D721Med (cell line): Measurements from ENCODE around the gene RPL31.

Experiments
- DNase-seq: peaks from one replicate; pipeline ENCODE4 v3.0.0; 2011; ENCODE audit warnings: low spot score; ENCODE audit not compliant: insufficient read length
- FAIRE-seq: peaks from 2 replicates; lab custom pipeline; 2011; peaks lifted over from hg19 to GRCh38; lab: Jason Lieb, UNC
- TF ChIP-seq, protein P1 (sequence below): IDR thresholded peaks from 2 replicates; pipeline ENCODE4 v1.5.1; 2012; ENCODE audit warnings: mild to moderate bottlenecking, control low read depth; ENCODE audit not compliant: insufficient read depth; ENCODE audit errors: missing control alignments

The RPL31 gene

DNA sequence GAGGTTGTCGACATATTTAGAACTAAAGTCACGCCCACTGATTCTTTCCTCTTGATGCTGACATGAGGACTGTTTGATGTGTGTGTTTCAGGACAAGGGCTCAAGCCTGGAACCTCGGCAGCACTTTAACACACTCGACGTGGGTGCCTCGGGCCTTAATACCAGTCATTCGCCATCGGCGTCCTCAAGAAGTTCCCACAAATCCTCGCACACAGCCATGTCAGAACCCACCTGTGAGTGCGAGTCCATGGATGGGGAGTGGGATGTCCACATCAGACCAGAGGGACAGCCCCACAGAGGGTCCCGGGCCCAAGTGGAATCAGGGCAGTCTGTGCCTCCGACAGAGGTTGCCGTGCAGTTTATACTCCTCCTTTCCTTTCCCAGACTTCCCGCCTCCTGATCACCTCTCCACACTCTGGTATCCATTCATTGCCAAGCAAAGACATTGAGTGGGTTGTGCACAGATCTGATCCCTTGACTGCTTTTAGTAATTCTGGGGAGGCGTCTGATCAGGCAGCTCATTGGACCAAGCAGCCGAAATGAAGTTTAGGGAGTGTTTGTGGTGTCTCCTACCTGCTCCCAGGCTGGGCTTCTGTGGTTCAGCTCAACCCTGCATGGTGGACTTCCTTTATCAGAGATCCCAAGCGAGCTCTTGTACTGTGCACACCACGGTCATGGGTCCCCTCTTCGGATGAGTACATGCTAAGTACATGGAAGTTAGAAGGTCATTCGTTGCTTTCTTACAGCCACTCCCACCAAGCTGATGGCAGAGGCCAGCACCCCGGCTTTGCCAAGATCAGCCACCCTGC, 27.2 kb upstream of the RPL31 start:
- TF ChIP-seq, protein P1, sequence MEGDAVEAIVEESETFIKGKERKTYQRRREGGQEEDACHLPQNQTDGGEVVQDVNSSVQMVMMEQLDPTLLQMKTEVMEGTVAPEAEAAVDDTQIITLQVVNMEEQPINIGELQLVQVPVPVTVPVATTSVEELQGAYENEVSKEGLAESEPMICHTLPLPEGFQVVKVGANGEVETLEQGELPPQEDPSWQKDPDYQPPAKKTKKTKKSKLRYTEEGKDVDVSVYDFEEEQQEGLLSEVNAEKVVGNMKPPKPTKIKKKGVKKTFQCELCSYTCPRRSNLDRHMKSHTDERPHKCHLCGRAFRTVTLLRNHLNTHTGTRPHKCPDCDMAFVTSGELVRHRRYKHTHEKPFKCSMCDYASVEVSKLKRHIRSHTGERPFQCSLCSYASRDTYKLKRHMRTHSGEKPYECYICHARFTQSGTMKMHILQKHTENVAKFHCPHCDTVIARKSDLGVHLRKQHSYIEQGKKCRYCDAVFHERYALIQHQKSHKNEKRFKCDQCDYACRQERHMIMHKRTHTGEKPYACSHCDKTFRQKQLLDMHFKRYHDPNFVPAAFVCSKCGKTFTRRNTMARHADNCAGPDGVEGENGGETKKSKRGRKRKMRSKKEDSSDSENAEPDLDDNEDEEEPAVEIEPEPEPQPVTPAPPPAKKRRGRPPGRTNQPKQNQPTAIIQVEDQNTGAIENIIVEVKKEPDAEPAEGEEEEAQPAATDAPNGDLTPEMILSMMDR, result no peak

DNA sequence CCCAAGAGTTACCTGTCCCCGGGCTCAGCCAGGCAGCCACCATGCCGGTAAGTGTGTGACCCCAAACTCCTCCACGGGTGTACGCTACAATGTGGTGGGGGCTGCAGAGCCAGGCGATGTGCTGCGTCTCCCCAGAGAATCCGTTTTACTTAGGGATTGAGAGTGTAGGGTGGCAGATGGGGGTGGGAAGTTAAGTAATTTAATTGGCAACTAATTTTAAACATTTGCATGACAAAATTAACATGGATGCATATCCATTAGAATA, 26.6 kb upstream of the RPL31 start:
- DNase-seq (no peak), FAIRE-seq (no peak)
- TF ChIP-seq, protein P1, result no peak

More for the DNA sequence above, 27.2 kb upstream of the RPL31 start:
- FAIRE-seq (no peak), DNase-seq (no peak)

DNA sequence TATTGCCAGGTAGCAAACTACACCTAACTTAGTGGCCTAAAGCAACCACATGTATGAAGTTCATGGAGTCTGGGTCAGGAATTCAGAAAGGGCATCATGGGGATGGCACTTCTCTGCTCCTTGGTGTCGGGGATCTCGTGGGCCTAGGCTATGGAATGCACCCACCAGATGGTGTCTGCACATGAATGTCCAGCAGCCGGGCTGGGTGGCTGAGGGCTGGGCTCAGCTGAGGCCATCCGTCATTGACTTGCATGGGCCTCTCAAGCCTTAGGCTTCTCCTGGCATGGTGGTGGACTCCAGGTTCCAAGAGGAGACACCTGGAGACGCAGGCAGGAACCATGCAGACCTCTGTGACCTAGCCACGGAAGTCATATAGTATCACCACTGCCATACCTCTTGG, 26.0 kb upstream of the RPL31 start:
- no peak for FAIRE-seq
- DNase-seq, result no peak
- TF ChIP-seq, protein P1, result no peak

DNA sequence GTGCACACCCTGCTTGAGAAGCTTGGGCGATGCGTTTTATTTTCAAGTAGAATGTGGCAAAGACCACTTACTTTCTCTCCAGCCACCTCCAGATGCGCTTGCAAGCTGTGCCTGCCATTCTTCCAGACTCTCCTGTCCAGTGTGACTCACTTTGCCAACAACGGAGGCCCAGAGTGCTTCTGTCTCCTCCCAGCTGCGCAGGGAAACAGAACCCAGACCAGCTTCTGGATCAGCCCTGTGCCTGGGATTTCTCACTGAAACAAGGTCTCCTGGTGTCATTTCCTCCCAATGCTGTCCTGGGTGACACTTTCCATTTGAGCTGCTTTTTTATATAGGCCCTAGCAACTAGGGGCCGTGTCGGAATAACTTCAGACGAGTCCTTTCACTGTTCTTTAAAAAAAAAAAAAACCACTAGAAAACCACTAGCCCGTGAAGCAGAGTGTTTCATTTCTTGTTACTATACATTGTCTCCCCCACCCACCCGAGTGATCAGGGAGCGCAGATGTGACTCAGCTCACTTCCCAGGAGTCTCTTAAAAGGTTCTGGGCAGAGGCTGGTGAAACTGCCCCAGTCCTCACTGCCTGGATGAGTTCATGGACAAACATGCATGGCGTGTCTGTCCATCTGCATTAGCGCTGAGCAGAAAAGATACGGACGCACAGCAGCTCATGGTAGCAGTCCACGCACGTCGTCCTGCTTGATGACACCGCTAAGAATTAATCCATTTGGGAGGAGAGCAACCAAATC, 25.3 kb upstream of the RPL31 start:
- TF ChIP-seq, protein P1, result no peak
- DNase-seq, result no peak
- FAIRE-seq, result no peak

DNA sequence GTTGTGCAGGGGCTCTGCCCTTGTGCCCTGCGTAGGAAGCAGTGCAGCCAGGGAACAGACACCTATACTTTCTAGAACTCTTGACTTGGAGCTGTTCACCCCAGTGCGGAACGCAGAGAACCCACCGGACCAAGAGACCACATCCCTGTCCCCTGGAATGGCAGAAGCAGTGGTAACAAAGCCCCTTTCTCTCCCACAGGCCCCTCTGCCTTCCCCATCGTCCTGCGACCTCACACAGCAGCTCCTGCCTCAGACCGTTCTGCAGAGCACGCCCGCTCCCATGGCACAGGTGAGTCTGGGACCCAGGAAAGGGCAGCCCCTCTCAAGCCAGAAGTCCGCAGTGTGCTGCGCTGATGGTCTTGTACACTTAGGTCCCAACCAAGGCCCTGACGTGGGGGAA, 24.6 kb upstream of the RPL31 start:
- TF ChIP-seq, protein P1, result no peak
- no peak for DNase-seq
- no peak for FAIRE-seq

DNA sequence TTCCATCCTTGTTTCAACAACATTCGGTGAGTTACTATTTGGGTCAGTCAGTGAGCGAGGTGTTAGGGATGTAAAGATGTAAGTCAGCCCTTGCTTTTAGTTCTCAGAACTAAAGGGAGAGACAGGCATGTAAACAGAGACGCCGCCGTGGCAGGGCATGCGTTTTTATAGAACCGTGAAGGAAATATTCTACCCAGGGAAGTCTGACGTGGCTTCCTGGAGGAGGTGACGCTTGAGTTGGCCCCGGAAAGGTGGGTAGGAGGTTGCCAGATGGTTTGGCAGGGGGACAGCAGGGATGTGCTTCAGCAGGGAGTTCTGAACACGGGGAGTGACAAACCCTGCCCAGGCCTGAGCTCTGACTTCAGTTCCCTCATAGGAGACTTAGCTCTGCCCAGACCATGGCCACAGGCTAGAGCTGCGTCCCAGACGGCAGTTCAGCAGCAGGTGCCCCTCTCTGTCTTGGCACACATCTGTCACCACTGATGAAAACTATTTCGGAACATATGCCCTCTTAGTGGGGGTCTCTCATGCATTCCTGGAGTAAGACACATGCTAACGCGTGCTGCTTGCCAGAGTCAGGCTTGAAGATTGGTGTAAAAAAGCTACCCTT, 23.4 kb upstream of the RPL31 start:
- DNase-seq (no peak), FAIRE-seq (no peak)
- TF ChIP-seq, protein P1, result no peak
